Endothelial cell of umbilical vein (primary cell): ENCODE results near the gene OR10G8. TPM values are rescaled to one million over a fixed set of nuclear protein-coding genes. Genes with fewer than 3 reads are reported as not detected.

ENCODE experiments used
- BruUV-seq: library from RNA; stranded (reverse); fragments of 400-500 nt; replicated peaks from 2 replicates; lab custom pipeline; 2021; lab: Mats Ljungman, UMichigan
- CTCF ChIA-PET: fragments of 300-600, 350-600 bp; sonication (Branson Sonifier 250); formaldehyde crosslinking; loops from one replicate; lab custom pipeline; 2021; ENCODE audit warnings: antibody characterized with exemption, inconsistent platforms; lab: Charles Lee
- POLR2A ChIA-PET: fragments of 300-600, 350-600 bp; sonication (Branson Sonifier 250); formaldehyde crosslinking; loops from one replicate; lab custom pipeline; 2021; ENCODE audit warnings: antibody characterized with exemption, inconsistent platforms; lab: Charles Lee
- DNase-seq: peaks from one replicate; pipeline ENCODE4 v3.0.0-alpha.2; 2011; ENCODE audit warnings: low read depth, low spot score
- FAIRE-seq: peaks from 2 replicates; lab custom pipeline; 2011; peaks lifted over from hg19 to GRCh38; lab: Jason Lieb, UNC
- H2AFZ ChIP-seq: 2 replicates; pipeline ENCODE4 v1.6.0; 2012; ENCODE audit warnings: low read depth, low read length, control low read depth, inconsistent platforms
- H3K27ac ChIP-seq: 2 replicates; pipeline ENCODE4 v1.5.1; 2011; ENCODE audit warnings: low read depth, mild to moderate bottlenecking, control low read depth, low read length, moderate library complexity; ENCODE audit not compliant: insufficient read depth
- H3K27me3 ChIP-seq, 2 experiments: 2 replicates each; pipeline versions ENCODE4 v1.6.0 to v1.6.1; 2011; ENCODE audit warnings: low read length in 2 of 2, mixed read lengths in 1 of 2; ENCODE audit not compliant: control insufficient read depth in 2 of 2, insufficient read depth in 2 of 2
- H3K36me3 ChIP-seq, 2 experiments: 2 replicates in 1 of 2; 3 replicates in 1 of 2; pipeline ENCODE4 v1.5.1; 2011; ENCODE audit warnings: low read length in 2 of 2, mild to moderate bottlenecking in 1 of 2, moderate library complexity in 1 of 2; ENCODE audit not compliant: control insufficient read depth in 2 of 2, insufficient read depth in 2 of 2; ENCODE audit errors: extremely low read depth in 1 of 2
- H3K4me1 ChIP-seq: 3 replicates; pipeline ENCODE4 v1.5.1; 2011; ENCODE audit warnings: mild to moderate bottlenecking, low read length; ENCODE audit not compliant: control insufficient read depth, insufficient read depth; ENCODE audit errors: extremely low read depth
- H3K4me2 ChIP-seq: 2 replicates; pipeline ENCODE4 v1.6.1; 2011; ENCODE audit warnings: low read length, control low read depth, mixed read lengths; ENCODE audit not compliant: insufficient read depth
- H3K4me3 ChIP-seq, 3 experiments: fragments of 200-600 bp in 1 of 3; sonication (generic), shearing (Covaris generic) in 1 of 3; replicated peaks in 1 of 3; 2 replicates each; pipeline ENCODE4 v1.5.1; 2011 to 2016; ENCODE audit warnings: control low read depth in 3 of 3, low read length in 3 of 3, mild to moderate bottlenecking in 2 of 3, inconsistent platforms in 1 of 3, low read depth in 1 of 3, moderate library complexity in 1 of 3; ENCODE audit not compliant: insufficient read depth in 1 of 3
- H3K79me2 ChIP-seq: 2 replicates; pipeline ENCODE4 v1.6.0; 2012; ENCODE audit warnings: low read length, inconsistent platforms; ENCODE audit not compliant: control insufficient read depth, insufficient read depth
- H3K9ac ChIP-seq: replicated peaks from 2 replicates; pipeline ENCODE3; 2011; ENCODE audit warnings: low read length, control low read depth; ENCODE audit not compliant: insufficient read depth; ENCODE audit errors: extremely low read depth
- H3K9me1 ChIP-seq: replicated peaks from 3 replicates; pipeline ENCODE4 v1.6.0; 2011; ENCODE audit warnings: mild to moderate bottlenecking, low read length; ENCODE audit not compliant: control insufficient read depth, insufficient read depth; ENCODE audit errors: extremely low read depth
- H3K9me3 ChIP-seq: replicated peaks from 2 replicates; pipeline ENCODE4 v1.5.1; 2012; ENCODE audit warnings: low read length, inconsistent platforms; ENCODE audit not compliant: control insufficient read depth, insufficient read depth
- H4K20me1 ChIP-seq: replicated peaks from 2 replicates; pipeline ENCODE3; 2011; ENCODE audit warnings: mild to moderate bottlenecking, low read length; ENCODE audit not compliant: control insufficient read depth, insufficient read depth; ENCODE audit errors: extremely low read depth
- EZH2 ChIP-seq: IDR thresholded peaks from 2 replicates; pipeline ENCODE4 v1.6.1; 2012; ENCODE audit warnings: borderline replicate concordance, low read depth, mild to moderate bottlenecking, moderate library complexity, low read length, inconsistent platforms; ENCODE audit not compliant: severe bottlenecking
- FOS ChIP-seq: IDR thresholded peaks from 2 replicates; pipeline ENCODE4 v1.6.1; 2011; ENCODE audit warnings: mild to moderate bottlenecking, low read length, moderate library complexity, borderline replicate concordance; ENCODE audit not compliant: insufficient read depth
- GATA2 ChIP-seq: IDR thresholded peaks from 2 replicates; pipeline ENCODE4 v1.7.0; 2011; ENCODE audit warnings: low read depth, mild to moderate bottlenecking, moderate library complexity, mixed read lengths, low read length; ENCODE audit not compliant: insufficient read length, insufficient read depth
- JUN ChIP-seq: IDR thresholded peaks from 2 replicates; pipeline ENCODE4 v1.6.1; 2011; ENCODE audit warnings: borderline replicate concordance, low read depth; ENCODE audit not compliant: insufficient read length, insufficient read depth
- MAX ChIP-seq: IDR thresholded peaks from 2 replicates; pipeline ENCODE4 v1.6.1; 2011; ENCODE audit not compliant: insufficient read depth, insufficient read length
- MYC ChIP-seq: IDR thresholded peaks from one replicate; pipeline ENCODE4 v1.6.1; 2011; ENCODE audit warnings: mild to moderate bottlenecking, low read depth, low read length
- POLR2A ChIP-seq: IDR thresholded peaks from 2 replicates; pipeline ENCODE4 v1.6.1; 2012; ENCODE audit warnings: low read depth, mild to moderate bottlenecking, control low read depth, low read length
- POLR2AphosphoS5 ChIP-seq: IDR thresholded peaks from 2 replicates; pipeline ENCODE4 v1.6.1; 2012; ENCODE audit warnings: low read depth, mild to moderate bottlenecking, control low read depth, low read length, moderate library complexity; ENCODE audit not compliant: insufficient read depth
- dilution Hi-C: fragments of 300-500 bp; cut with MboI; formaldehyde crosslinking; loops from one replicate; pipeline ENCODE4 v1.15.0; 2019; ENCODE audit warnings: low sequenced_read_pairs; ENCODE audit not compliant: extremely low pct_ligation_motif_present
- intact Hi-C: fragments of 100-400 bp; cut with micrococcal nuclease; formaldehyde crosslinking; loops from one replicate; pipeline ENCODE4 v1.10.0; 2022
- polyA plus RNA-seq, 4 experiments: library from polyadenylated mRNA; depleted of rRNA in 3 of 4; stranded (reverse) in 3 of 4; unstranded in 1 of 4; fragments of >200 nt; gene quantifications; 2 replicates each; pipeline versions ENCODE4 v1.2.1 to v1.2.3, GENCODE V29; 2011 to 2012; ENCODE audit warnings: missing spikeins in 1 of 4
- total RNA-seq: library from RNA; stranded (reverse); gene quantifications from 2 replicates; pipeline ENCODE4 v1.2.3, GENCODE V29; 2021
- TF ChIP-seq, protein P1 (sequence below), 2 donors: IDR thresholded peaks; 1 replicate in 1 of 2; 2 replicates in 1 of 2; pipeline ENCODE4 v1.5.1; 2011; ENCODE audit warnings: low read length in 2 of 2, mild to moderate bottlenecking in 2 of 2, moderate library complexity in 2 of 2, control low read depth in 1 of 2, inconsistent platforms in 1 of 2, low read depth in 1 of 2; ENCODE audit not compliant: insufficient read depth in 1 of 2; ENCODE audit errors: extremely low read depth in 1 of 2

OR10G8 gene
- total and polyA plus RNA-seq, 2 donors (not counting 3 experiments of a cell fraction or from before 2014, with no cell fraction given): not detected

GRCh38 chr11:123995119-123995518 is 31.5 kb upstream of the OR10G8 start, which contains the start of gene OR10G6:
TSS of gene OR10G6 (minus strand) at chr11:123995161. CDS start at chr11:123995161, 0 bp downstream.
- no peak for TF ChIP-seq JUN
- no peak for TF ChIP-seq FOS
- no peak for TF ChIP-seq POLR2AphosphoS5
- TF ChIP-seq MAX: no peak
- no peak for TF ChIP-seq GATA2
- TF ChIP-seq, protein P1, sequence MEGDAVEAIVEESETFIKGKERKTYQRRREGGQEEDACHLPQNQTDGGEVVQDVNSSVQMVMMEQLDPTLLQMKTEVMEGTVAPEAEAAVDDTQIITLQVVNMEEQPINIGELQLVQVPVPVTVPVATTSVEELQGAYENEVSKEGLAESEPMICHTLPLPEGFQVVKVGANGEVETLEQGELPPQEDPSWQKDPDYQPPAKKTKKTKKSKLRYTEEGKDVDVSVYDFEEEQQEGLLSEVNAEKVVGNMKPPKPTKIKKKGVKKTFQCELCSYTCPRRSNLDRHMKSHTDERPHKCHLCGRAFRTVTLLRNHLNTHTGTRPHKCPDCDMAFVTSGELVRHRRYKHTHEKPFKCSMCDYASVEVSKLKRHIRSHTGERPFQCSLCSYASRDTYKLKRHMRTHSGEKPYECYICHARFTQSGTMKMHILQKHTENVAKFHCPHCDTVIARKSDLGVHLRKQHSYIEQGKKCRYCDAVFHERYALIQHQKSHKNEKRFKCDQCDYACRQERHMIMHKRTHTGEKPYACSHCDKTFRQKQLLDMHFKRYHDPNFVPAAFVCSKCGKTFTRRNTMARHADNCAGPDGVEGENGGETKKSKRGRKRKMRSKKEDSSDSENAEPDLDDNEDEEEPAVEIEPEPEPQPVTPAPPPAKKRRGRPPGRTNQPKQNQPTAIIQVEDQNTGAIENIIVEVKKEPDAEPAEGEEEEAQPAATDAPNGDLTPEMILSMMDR (IDR thresholded peaks at IDR 0.05; ENCODE audit: extremely low read depth in 1 of 2, insufficient read depth in 1 of 2, low read depth in 1 of 2, low read length in 2 of 2): no peak
- TF ChIP-seq POLR2A: no peak
- no peak for TF ChIP-seq MYC
- no peak for TF ChIP-seq EZH2
- Histone ChIP-seq H3K4me2 (no peak within 1 kb of the TSS), H3K4me3 (no peak within 1 kb of the TSS), H3K9ac (no peak within 1 kb of the TSS), H4K20me1 (no peaks in the 10 kb centered on the region), H3K27me3 (peaks cover 0 to 3% of the 10 kb centered on the region in 2 experiments), H3K36me3 (no peaks in the 10 kb centered on the region), H3K27ac (no peak within 1 kb of the TSS), H3K9me1 (no peaks in the 10 kb centered on the region), H3K9me3 (no peaks in the 10 kb centered on the region), H2AFZ (no peak within 1 kb of the TSS), H3K79me2 (no peaks in the 10 kb centered on the region), H3K4me1 (peaks cover under 1% of the 10 kb centered on the region)
- POLR2A ChIA-PET: no interaction called here
- CTCF ChIA-PET: no interaction called here
- no TSS peak for BruUV-seq
- FAIRE-seq: no peak
- DNase-seq: no peak
- intact Hi-C loops (no loop called here), dilution Hi-C loops (no loop called here)
